Endothelial cell (in vitro differentiated cells): ENCODE results near the gene IL1RAPL1. TPM values are rescaled to one million over a fixed set of nuclear protein-coding genes. Genes with fewer than 3 reads are reported as not detected.

Experiments used
- DNase-seq: peaks from one replicate; pipeline ENCODE4 v3.0.0; 2021; ENCODE audit warnings: low spot score
- H3K27ac Mint-ChIP-seq: one replicate; pipeline ENCODE4 v1.8.0; 2021; ENCODE audit warnings: mixed read lengths, inconsistent platforms; ENCODE audit not compliant: unreplicated experiment
- H3K27me3 Mint-ChIP-seq: one replicate; pipeline ENCODE4 v1.8.0; 2021; ENCODE audit warnings: mild to moderate bottlenecking, moderate library complexity, mixed read lengths, inconsistent platforms; ENCODE audit not compliant: unreplicated experiment
- H3K36me3 Mint-ChIP-seq: one replicate; pipeline ENCODE4 v1.8.0; 2021; ENCODE audit warnings: mild to moderate bottlenecking, low read depth, mixed read lengths, inconsistent platforms; ENCODE audit not compliant: unreplicated experiment
- H3K4me1 Mint-ChIP-seq: one replicate; pipeline ENCODE4 v1.8.0; 2021; ENCODE audit warnings: mild to moderate bottlenecking, mixed read lengths, inconsistent platforms; ENCODE audit not compliant: unreplicated experiment
- H3K4me3 Mint-ChIP-seq: one replicate; pipeline ENCODE4 v1.8.0; 2021; ENCODE audit warnings: mild to moderate bottlenecking, mixed read lengths, inconsistent platforms; ENCODE audit not compliant: unreplicated experiment
- H3K9me3 Mint-ChIP-seq: one replicate; pipeline ENCODE4 v1.8.0; 2021; ENCODE audit warnings: mixed read lengths, inconsistent platforms; ENCODE audit not compliant: unreplicated experiment
- CTCF ChIP-seq: fragments of 200-600 bp; sonication (generic); IDR thresholded peaks from one replicate; pipeline ENCODE4 v1.5.0; 2021; ENCODE audit warnings: antibody characterized with exemption; ENCODE audit not compliant: unreplicated experiment
- total RNA-seq: library from RNA; stranded (reverse); fragmentation: NEBNext Ultra II Directional; extraction: Animal tissue kit (Norgen Biotek cat#: 25700); gene quantifications from one replicate; pipeline ENCODE4 v1.2.1, GENCODE V29; 2021; ENCODE audit not compliant: unreplicated experiment

IL1RAPL1 gene
- total RNA-seq, 1 donor from 2014 or later: 0.18 TPM

DNA sequence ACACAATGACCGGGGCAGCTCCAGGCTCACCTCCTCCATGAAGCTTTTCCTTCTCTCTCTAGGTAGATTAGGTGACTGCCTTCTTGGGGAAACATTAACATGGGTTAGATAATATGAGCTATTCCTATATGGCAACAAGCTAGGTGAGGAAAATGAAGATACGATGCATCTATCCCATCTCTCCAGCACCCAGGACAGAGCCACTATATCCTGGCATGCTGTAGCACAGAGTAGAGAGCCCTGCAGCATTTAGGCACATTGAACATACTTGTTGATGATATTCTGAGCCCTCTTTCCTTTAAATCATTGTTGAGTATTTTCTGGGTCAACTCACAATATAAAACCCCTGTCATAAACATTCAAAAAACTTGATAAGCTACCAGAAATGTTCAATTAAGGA lies 1133.9 kb downstream of the IL1RAPL1 start:
- no peaks in the 10 kb centered on the region for H3K27me3 Mint-ChIP-seq
- no peak for TF ChIP-seq CTCF
- no peaks in the 10 kb centered on the region for H3K9me3 Mint-ChIP-seq
- no peaks in the 10 kb centered on the region for H3K4me1 Mint-ChIP-seq
- H3K27ac Mint-ChIP-seq: no peak overlapping the region
- no peak for DNase-seq
- H3K4me3 Mint-ChIP-seq: no peak overlapping the region
- H3K36me3 Mint-ChIP-seq: no peaks in the 10 kb centered on the region

GRCh38 chrX:29724316-29724715 lies 1137.1 kb downstream of the IL1RAPL1 start:
- Mint-ChIP-seq H3K9me3 (no peaks in the 10 kb centered on the region), H3K36me3 (no peaks in the 10 kb centered on the region), H3K27ac (no peak overlapping the region), H3K4me1 (no peaks in the 10 kb centered on the region), H3K27me3 (no peaks in the 10 kb centered on the region), H3K4me3 (no peak overlapping the region)
- DNase-seq: no peak
- TF ChIP-seq CTCF: no peak

DNA sequence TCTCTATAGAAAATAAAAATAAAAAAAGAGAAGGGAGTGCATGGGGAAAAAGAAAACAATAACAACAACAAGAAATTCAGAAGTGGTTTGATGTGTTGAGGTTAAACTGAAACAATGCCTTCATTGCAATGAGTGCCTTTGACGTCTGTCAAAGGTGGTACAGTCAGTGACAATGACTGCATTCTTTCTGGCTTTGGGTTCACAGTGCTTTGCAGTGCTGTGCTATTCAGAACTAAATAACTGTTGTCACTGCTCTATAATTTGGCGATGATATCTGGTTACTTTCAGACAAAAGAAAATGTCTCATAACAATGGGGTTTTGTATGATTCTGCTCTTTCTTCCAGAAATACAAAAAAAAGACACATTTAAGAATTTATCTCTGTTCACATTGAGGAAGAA lies 1139.6 kb downstream of the IL1RAPL1 start:
- TF ChIP-seq CTCF: no peak
- no peaks in the 10 kb centered on the region for H3K36me3 Mint-ChIP-seq
- no peak overlapping the region for H3K4me3 Mint-ChIP-seq

GRCh38 chrX:29728639-29729038 lies 1141.4 kb downstream of the IL1RAPL1 start:
- DNase-seq: no peak
- H3K36me3 Mint-ChIP-seq: no peaks in the 10 kb centered on the region
- no peak overlapping the region for H3K27ac Mint-ChIP-seq
- peaks cover 1% of the 10 kb centered on the region for H3K27me3 Mint-ChIP-seq
- no peak overlapping the region for H3K4me3 Mint-ChIP-seq
- no peak for TF ChIP-seq CTCF
- no peaks in the 10 kb centered on the region for H3K4me1 Mint-ChIP-seq
- no peaks in the 10 kb centered on the region for H3K9me3 Mint-ChIP-seq

More for the DNA sequence above, 1139.6 kb downstream of the IL1RAPL1 start:
- DNase-seq: no peak
- peaks cover 1% of the 10 kb centered on the region for H3K27me3 Mint-ChIP-seq
- H3K27ac Mint-ChIP-seq: no peak overlapping the region
- H3K4me1 Mint-ChIP-seq: no peaks in the 10 kb centered on the region
- no peaks in the 10 kb centered on the region for H3K9me3 Mint-ChIP-seq

- Mint-ChIP-seq H3K4me3 (no peak overlapping the region), H3K27ac (no peak overlapping the region), H3K36me3 (no peaks in the 10 kb centered on the region), H3K9me3 (no peaks in the 10 kb centered on the region), H3K27me3 (no peaks in the 10 kb centered on the region), H3K4me1 (peaks cover 6% of the 10 kb centered on the region)
- TF ChIP-seq CTCF: no peak
- no peak for DNase-seq
These were observed 1157.7 kb downstream of the IL1RAPL1 start for GRCh38 chrX:29744966-29745365.
